ENCODE data around the gene UBAC2.

DNA sequence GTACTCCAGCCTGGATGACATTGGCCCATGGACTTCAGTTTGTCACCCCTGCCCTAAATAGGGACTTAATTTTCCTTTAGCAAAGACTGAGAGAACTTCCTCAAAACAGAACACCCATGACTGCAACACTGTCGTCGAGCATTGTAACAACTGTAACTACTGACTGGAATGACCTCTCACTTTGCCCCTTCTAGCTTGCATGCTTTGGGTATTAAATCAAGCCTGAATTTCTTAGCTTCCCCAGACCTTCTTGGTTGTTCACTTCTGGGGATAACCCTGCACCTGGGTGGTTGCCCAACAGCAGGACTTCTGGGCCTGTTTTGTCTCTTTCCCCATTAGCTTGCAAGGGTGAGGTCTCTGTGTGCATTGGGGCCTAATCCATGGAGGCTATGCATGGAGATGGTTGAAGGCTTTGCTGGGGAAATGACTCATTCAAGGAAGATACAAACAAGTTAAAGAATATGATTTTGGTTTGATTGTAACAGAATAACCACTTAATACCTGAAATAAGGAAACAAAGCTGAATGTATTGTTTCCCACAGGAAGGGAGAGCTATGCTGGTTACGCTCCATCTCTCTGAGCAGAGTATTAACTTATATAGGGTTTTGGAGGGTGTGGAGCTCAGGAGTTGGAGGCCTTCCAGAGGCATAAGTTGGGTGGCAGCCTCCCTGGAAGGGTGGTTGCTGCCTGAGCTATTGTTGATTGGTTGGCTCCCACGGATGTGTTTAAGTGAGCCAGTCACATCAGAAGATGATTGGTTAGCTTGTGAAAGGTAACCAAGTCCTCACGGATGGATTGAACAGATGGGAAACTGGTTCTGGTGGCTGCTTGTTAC lies 34.7 kb upstream of the UBAC2 start:
- TF ChIP-seq EP300 (IDR thresholded peaks at IDR 0.05): no peak
- TF ChIP-seq, protein P1, sequence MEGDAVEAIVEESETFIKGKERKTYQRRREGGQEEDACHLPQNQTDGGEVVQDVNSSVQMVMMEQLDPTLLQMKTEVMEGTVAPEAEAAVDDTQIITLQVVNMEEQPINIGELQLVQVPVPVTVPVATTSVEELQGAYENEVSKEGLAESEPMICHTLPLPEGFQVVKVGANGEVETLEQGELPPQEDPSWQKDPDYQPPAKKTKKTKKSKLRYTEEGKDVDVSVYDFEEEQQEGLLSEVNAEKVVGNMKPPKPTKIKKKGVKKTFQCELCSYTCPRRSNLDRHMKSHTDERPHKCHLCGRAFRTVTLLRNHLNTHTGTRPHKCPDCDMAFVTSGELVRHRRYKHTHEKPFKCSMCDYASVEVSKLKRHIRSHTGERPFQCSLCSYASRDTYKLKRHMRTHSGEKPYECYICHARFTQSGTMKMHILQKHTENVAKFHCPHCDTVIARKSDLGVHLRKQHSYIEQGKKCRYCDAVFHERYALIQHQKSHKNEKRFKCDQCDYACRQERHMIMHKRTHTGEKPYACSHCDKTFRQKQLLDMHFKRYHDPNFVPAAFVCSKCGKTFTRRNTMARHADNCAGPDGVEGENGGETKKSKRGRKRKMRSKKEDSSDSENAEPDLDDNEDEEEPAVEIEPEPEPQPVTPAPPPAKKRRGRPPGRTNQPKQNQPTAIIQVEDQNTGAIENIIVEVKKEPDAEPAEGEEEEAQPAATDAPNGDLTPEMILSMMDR (IDR thresholded peaks at IDR 0.05): no peak

Measured in tibial nerve (tissue), 4 donors.